K562 (cell line): Measurements from ENCODE around the gene PEPD. TPM values are rescaled to one million over a fixed set of nuclear protein-coding genes. Genes with fewer than 3 reads are reported as not detected.

Experiments used
- ATAC-seq: fragments of 200-7000 bp; cut with Tn5 transposase; 3 replicates; pipeline ENCODE4 v1.9.1; 2020; ENCODE audit warnings: moderate library complexity
- BruUV-seq: library from RNA; stranded (reverse); fragments of 400-500 nt; replicated peaks from 2 replicates; lab custom pipeline; 2021; lab: Mats Ljungman, UMichigan
- CTCF ChIA-PET: fragments of 300-600 bp; formaldehyde crosslinking; extraction: SDS; loops from one replicate; lab custom pipeline; 2021; ENCODE audit warnings: low intra/inter-chr PET ratio; lab: Yijun Ruan, JAX
- POLR2A ChIA-PET: fragments of 300-600, 350-650 bp; sonication (Branson Sonifier 250); formaldehyde crosslinking; extraction: SDS; loops from one replicate; lab custom pipeline; 2021; ENCODE audit warnings: antibody characterized with exemption, inconsistent platforms; lab: Yijun Ruan, JAX
- DNase-seq, 4 experiments: peaks; one replicate each; pipeline versions ENCODE4 v3.0.0 to v3.0.0-alpha.2; 2011 to 2018; ENCODE audit warnings: low spot score in 3 of 4, mixed read lengths in 3 of 4; ENCODE audit errors: extremely low read depth in 1 of 4
- FAIRE-seq: peaks from 2 replicates; lab custom pipeline; 2011; peaks lifted over from hg19 to GRCh38; lab: Jason Lieb, UNC
- H2AFZ ChIP-seq: 2 replicates; pipeline ENCODE4 v1.6.0; 2011; ENCODE audit warnings: low read depth, low read length, control low read depth, inconsistent platforms
- H3K27ac ChIP-seq: fragments of 200-600 bp; 3 replicates; pipeline ENCODE4 v1.8.0; 2011; ENCODE audit warnings: low read depth, mild to moderate bottlenecking, control low read depth, inconsistent platforms, low read length, moderate library complexity, mixed read lengths; ENCODE audit errors: extremely low read depth
- H3K27me3 ChIP-seq, 2 experiments: fragments of 300-600 bp in 1 of 2; 2 replicates in 1 of 2; 3 replicates in 1 of 2; pipeline versions ENCODE4 v1.6.0 to v1.8.0; 2011; ENCODE audit warnings: inconsistent platforms in 2 of 2, low read length in 2 of 2, mild to moderate bottlenecking in 1 of 2, mixed read lengths in 1 of 2, moderate library complexity in 1 of 2; ENCODE audit not compliant: control insufficient read depth in 2 of 2, insufficient read depth in 2 of 2
- H3K36me3 ChIP-seq: fragments of 300-600 bp; 3 replicates; pipeline ENCODE4 v1.8.0; 2011; ENCODE audit warnings: mild to moderate bottlenecking, low read length, inconsistent platforms; ENCODE audit not compliant: control insufficient read depth, insufficient read depth
- H3K4me1 ChIP-seq, 2 experiments: fragments of 200-600 bp in 1 of 2; replicated peaks in 1 of 2; 2 replicates in 1 of 2; 3 replicates in 1 of 2; pipeline versions ENCODE4 v1.5.1 to v1.8.0; 2011; ENCODE audit warnings: inconsistent platforms in 2 of 2, low read length in 2 of 2, mild to moderate bottlenecking in 1 of 2, mixed read lengths in 1 of 2, moderate library complexity in 1 of 2; ENCODE audit not compliant: control insufficient read depth in 2 of 2, insufficient read depth in 2 of 2
- H3K4me2 ChIP-seq: 2 replicates; pipeline ENCODE4 v1.6.1; 2011; ENCODE audit warnings: low read length, control low read depth, inconsistent platforms, mixed read lengths; ENCODE audit not compliant: insufficient read depth
- H3K4me3 ChIP-seq: fragments of 200-600 bp; sonication (generic), shearing (Covaris generic); 2 replicates; pipeline ENCODE4 v1.5.1; 2016; ENCODE audit warnings: control low read depth, inconsistent platforms
- H3K79me2 ChIP-seq: fragments of 200-600 bp; 3 replicates; pipeline ENCODE4 v1.8.0; 2011; ENCODE audit warnings: low read length, inconsistent platforms; ENCODE audit not compliant: control insufficient read depth, insufficient read depth
- H3K9ac ChIP-seq, 2 experiments: 2 replicates each; pipeline versions ENCODE4 v1.6.0 to v1.6.1; 2011; ENCODE audit warnings: low read depth in 2 of 2, low read length in 2 of 2, control low read depth in 1 of 2, inconsistent platforms in 1 of 2, mild to moderate bottlenecking in 1 of 2, mixed read lengths in 1 of 2; ENCODE audit not compliant: insufficient read depth in 1 of 2
- H3K9me1 ChIP-seq: one replicate; pipeline ENCODE4 v1.6.0; 2011; ENCODE audit warnings: inconsistent platforms, mild to moderate bottlenecking, low read length, moderate library complexity; ENCODE audit not compliant: control insufficient read depth, insufficient read depth
- H3K9me3 ChIP-seq: replicated peaks from 2 replicates; pipeline ENCODE4 v1.5.1; 2011; ENCODE audit warnings: low read depth, low read length, inconsistent platforms; ENCODE audit not compliant: control insufficient read depth, insufficient read depth
- H4K20me1 ChIP-seq: replicated peaks from 2 replicates; pipeline ENCODE4 v1.6.1; 2011; ENCODE audit warnings: low read length, inconsistent platforms, mixed read lengths; ENCODE audit not compliant: control insufficient read depth, insufficient read depth
- CBFB ChIP-seq: sonication (generic); formaldehyde crosslinking; IDR thresholded peaks from 2 replicates; pipeline ENCODE4 v1.4.0; 2020; ENCODE audit warnings: mild to moderate bottlenecking, missing genetic modification reagents
- EGR1 ChIP-seq: fragments of 450-650 bp; conservative IDR thresholded peaks from 2 replicates; pipeline ENCODE4 v1.6.1; 2017; ENCODE audit warnings: mild to moderate bottlenecking
- LARP7 ChIP-seq: fragments of 450-650 bp; IDR thresholded peaks from 2 replicates; pipeline ENCODE4 v1.6.1; 2016
- RREB1 ChIP-seq: fragments of 250-450 bp; sonication (Bioruptor Pico); IDR thresholded peaks from 2 replicates; pipeline ENCODE4 v1.4.0; 2020
- SMARCA4 ChIP-seq: fragments of 450-650 bp; IDR thresholded peaks from 2 replicates; pipeline ENCODE4 v1.6.1; 2016
- SREBF2 ChIP-seq: sonication (generic); formaldehyde crosslinking; IDR thresholded peaks from 2 replicates; pipeline ENCODE4 v1.4.0; 2020; ENCODE audit warnings: mild to moderate bottlenecking, missing genetic modification reagents
- TRIM25 ChIP-seq: fragments of 450-650 bp; IDR thresholded peaks from 2 replicates; pipeline ENCODE4 v1.7.0; 2016; ENCODE audit warnings: borderline replicate concordance
- ZNF347 ChIP-seq: fragments of 450-650 bp; formaldehyde crosslinking; IDR thresholded peaks from 2 replicates; pipeline ENCODE4 v1.4.0; 2020; ENCODE audit warnings: low read depth, mild to moderate bottlenecking, moderate library complexity
- WGBS: fragments of 100-300 bp; shearing (Covaris generic); methylation state at CpG from one replicate; pipeline ENCODE4 v1.1.6; 2016; ENCODE audit warnings: low coverage, mixed read lengths; ENCODE audit not compliant: insufficient coverage; ENCODE audit errors: missing lambda C conversion rate; 5-methylcytosine and 5-hydroxymethylcytosine counted together
- in situ Hi-C: fragments of 300-500 bp; cut with MboI; formaldehyde crosslinking; loops from 4 replicates; pipeline ENCODE4 v1.15.0; 2018; ENCODE audit warnings: inconsistent platforms, mixed read lengths
- intact Hi-C: fragments of 100-400 bp; cut with micrococcal nuclease; formaldehyde crosslinking; loops from 2 replicates; pipeline ENCODE4 v1.14.2; 2022
- polyA plus RNA-seq, 8 experiments: library from polyadenylated mRNA; depleted of rRNA in 4 of 8; stranded (reverse) in 5 of 8; unstranded in 3 of 8; fragments of >200 nt; fragmentation: Nextera tagmentation in 2 of 8; fragmentation: Illumina TruSeq in 1 of 8; extraction: Ambion mirVana in 2 of 8; extraction: Trizol in 1 of 8; gene quantifications; 2 replicates each; pipeline versions ENCODE4 v1.2.1 to v1.2.3, GENCODE V29; 2011 to 2014; ENCODE audit warnings: inconsistent platforms in 1 of 8, missing spikeins in 1 of 8
- total RNA-seq, 7 experiments: library from RNA; depleted of rRNA in 6 of 7; stranded (reverse); fragments of >200 nt in 6 of 7; fragmentation: Illumina TruSeq in 2 of 7; extraction: Trizol in 2 of 7; gene quantifications; 2 replicates each; pipeline versions ENCODE4 v1.2.1 to v1.2.3, GENCODE V29; 2011 to 2021; ENCODE audit warnings: low replicate concordance in 1 of 7
- TF ChIP-seq, protein P1 (sequence below): fragments of 250-450 bp; sonication (Bioruptor Pico); IDR thresholded peaks from 2 replicates; pipeline ENCODE4 v1.9.0; 2021; ENCODE audit warnings: mild to moderate bottlenecking

PEPD gene
- total and polyA plus RNA-seq, 9 of the 15 experiments (the other 6 are each of a cell fraction or from before 2014, with no cell fraction given) = 1.3 to 19.2 (median 16.0) TPM

- DNase-seq = no peak
- FAIRE-seq = no peak
- intact Hi-C loops = no loop called here
- H3K9me1 ChIP-seq = no peaks in the 10 kb centered on the region
- H3K36me3 ChIP-seq = no peaks in the 10 kb centered on the region
- H3K4me1 ChIP-seq = no peaks in the 10 kb centered on the region
- no peak for ATAC-seq
- CTCF ChIA-PET = no interaction called here
- in situ Hi-C loops = no loop called here
- POLR2A ChIA-PET = no interaction called here
- H3K4me3 ChIP-seq = no peak overlapping the region
- H3K27me3 ChIP-seq = no peaks in the 10 kb centered on the region
- H3K27ac ChIP-seq = no peak overlapping the region
- WGBS = 15% methylated on average over 8 of the region's 9 CpGs
- no peaks in the 10 kb centered on the region for H3K79me2 ChIP-seq
- no peak overlapping the region for H2AFZ ChIP-seq
- no peak overlapping the region for H3K4me2 ChIP-seq
- H3K9ac ChIP-seq = no peak overlapping the region; a peak in 1 of 4 replicates
- no peak for TF ChIP-seq TRIM25
- TF ChIP-seq LARP7 = no peak
- H3K9me3 ChIP-seq = no peaks in the 10 kb centered on the region
- no peaks in the 10 kb centered on the region for H4K20me1 ChIP-seq
- no TSS peak for BruUV-seq
These were observed 31.5 kb downstream of the PEPD start for GRCh38 chr19:33490041-33490451.

- Histone ChIP-seq H3K9me3 (no peaks in the 10 kb centered on the region), H3K4me1 (no peaks in the 10 kb centered on the region; a peak in 2 of 5 replicates), H3K27me3 (no peaks in the 10 kb centered on the region), H3K79me2 (no peaks in the 10 kb centered on the region), H4K20me1 (0 out of 2 replicates have a peak, but pooled peaks cover 3% of the 10 kb centered on the region), H3K4me3 (no peak overlapping the region), H3K4me2 (no peak overlapping the region), H3K9me1 (no peaks in the 10 kb centered on the region), H3K9ac (no peak overlapping the region), H3K36me3 (no peaks in the 10 kb centered on the region), H2AFZ (no peak overlapping the region), H3K27ac (no peak overlapping the region)
- POLR2A ChIA-PET = no interaction called here
- ATAC-seq (no peak), FAIRE-seq (no peak), DNase-seq (no peak)
- intact Hi-C loops (no loop called here), in situ Hi-C loops (no loop called here)
- no TSS peak for BruUV-seq
- 23% methylated on average over 8 of the region's 8 CpGs for WGBS
- CTCF ChIA-PET = no interaction called here
- TF ChIP-seq SMARCA4 (no peak), RREB1 (CRISPR knock-in tag) (no peak), EGR1 (no peak), CBFB (CRISPR knock-in tag) (no peak), ZNF347 (CRISPR knock-in tag) (no peak), SREBF2 (CRISPR knock-in tag) (no peak)
- TF ChIP-seq, protein P1, sequence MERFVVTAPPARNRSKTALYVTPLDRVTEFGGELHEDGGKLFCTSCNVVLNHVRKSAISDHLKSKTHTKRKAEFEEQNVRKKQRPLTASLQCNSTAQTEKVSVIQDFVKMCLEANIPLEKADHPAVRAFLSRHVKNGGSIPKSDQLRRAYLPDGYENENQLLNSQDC (CRISPR knock-in tag) = no peak
These were observed 32.8 kb downstream of the PEPD start for GRCh38 chr19:33488826-33489225.
